CD4-positive, alpha-beta T cell treated with Interleukin-4 for 4 hours (primary cell): ENCODE data around the gene SND1.
"Not testable (repeated sequence)": the region's sequence is repeated elsewhere in the genome, so short reads cannot be mapped to it uniquely, and the experiment has no call there.

Source experiments
- DNase-seq: peaks from one replicate; pipeline ENCODE4 v3.0.0-alpha.2; 2020

SND1 gene

GRCh38 chr7:127895814-127896280 is 243.9 kb downstream of the SND1 start:
- DNase-seq, result no peak

DNA sequence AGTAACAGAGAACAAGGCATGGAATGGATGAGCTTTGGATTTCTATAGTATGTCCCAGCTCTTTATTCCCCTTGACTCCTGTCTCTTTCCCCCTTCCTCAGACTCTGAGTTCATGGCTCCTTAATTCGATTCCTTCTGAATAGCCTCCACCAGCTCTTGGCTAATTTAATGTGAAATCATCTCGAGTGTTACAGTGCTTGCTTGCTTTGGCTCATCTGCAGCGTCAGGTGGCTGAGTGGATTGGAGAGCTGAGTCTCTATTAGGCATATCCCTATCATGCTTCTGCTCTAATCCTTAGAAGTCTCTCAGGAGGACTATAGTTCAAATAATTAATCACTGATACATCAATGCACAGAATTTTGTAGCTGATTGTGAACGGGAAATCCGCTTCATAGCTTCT is 244.7 kb downstream of the SND1 start:
- no peak for DNase-seq

GRCh38 chr7:127897704-127898454 is 245.9 kb downstream of the SND1 start:
- no peak for DNase-seq

- no peak for DNase-seq
Observed at GRCh38 chr7:127899411-127899810, 247.4 kb downstream of the SND1 start.

- DNase-seq, result no peak
Observed at GRCh38 chr7:127900141-127900540, 248.1 kb downstream of the SND1 start.

DNA sequence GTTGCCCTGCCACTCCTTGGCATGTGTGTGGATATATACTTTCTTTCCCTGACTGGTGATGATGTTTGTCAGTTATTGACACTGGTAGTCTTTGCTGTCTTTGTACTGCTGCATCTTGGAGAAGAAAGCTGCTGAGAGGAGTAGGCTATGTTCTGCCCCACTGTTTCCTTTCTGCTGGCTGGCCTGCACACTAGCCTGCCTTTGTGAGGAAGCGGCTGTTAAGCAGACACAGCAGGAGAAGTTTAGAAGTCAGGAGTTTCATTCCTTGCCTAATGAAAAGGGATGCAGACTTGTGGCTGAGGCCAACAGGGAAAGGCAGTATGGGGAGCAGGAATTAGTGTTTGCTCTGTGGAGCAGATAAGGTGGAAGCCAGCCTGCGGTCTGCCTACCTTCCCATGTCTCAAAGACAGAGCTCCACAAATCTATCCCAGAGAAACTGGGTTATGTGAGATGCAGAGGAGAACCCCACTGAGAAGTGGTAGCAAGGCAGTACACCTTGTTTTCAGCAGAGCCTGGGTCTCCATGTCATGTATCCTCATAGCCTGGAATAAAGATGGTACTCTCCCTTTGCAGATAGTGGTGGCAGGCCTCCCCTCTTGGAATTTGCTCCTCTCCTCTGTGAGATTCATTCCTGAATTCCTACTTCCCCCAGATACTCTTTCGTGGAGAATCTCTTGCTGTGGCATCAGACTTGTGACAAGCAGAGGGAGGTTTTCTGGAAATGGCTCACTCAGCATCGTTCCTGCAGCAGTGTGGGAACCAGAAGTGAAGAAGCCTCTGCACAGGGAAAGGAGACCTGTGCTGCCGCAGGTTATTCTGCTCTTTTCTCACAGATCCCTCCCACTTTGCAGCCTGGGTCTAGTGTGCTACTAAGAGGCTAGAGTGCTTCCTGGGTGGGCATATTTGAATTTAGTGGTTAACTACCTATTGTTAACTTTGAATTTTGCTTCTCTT is 249.0 kb downstream of the SND1 start:
- DNase-seq, result no peak

- no peak for DNase-seq
Observed at GRCh38 chr7:127901895-127902703, 250.1 kb downstream of the SND1 start.

DNA sequence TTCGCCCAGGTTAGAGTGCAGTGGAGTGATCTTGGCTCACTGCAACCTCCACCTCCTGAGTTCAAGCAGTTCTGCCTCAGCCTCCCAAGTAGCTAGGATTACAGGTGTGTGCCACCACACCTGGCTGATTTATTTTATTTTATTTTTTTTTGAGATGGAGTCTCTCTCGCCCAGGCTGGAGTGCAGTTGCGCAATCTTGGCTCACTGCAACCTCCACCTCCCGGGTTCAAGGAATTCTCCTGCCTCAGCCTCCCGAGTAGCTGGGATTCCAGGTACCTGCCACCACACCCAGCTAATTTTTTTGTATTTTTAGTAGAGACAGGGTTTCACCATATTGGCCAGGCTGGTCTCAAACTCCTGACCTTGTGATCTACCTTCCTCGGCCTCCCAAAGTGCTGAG is 250.8 kb downstream of the SND1 start:
- not testable (repeated sequence) for DNase-seq

DNA sequence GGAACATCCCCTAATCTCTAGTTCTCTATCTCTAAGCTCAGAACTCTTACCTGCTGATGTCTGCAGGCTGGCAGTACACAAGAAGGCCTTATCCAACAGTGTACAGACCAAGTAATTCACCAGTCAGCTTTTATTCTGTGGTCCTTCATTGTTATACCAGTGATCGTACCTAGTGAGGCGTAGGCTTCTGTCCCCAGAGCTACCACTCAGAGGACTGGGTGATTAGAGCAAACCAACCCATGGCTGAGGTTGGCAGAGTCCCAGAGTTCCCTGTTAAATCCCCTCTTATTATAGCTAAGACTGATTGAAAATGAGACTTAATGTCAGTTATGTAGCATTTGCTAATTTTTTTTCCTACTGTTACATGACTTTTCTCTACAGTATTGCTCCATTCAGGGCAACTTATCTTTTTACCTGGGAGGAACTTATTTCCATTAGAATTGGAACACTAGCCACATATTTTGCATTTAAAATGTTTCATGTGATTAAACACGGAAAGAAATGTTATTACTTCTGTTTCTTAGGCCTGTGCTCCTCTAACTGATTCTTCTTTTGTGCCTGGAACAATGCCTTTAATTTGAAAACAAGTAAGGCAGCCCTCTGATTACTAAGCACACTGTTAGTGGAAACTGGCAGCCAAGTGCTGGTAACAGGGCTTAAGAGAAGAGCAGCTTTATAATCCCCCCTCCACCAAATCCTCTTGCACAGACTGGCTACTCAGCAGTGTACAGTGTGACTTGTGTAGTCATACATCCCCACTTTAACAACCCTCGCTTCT is 252.1 kb downstream of the SND1 start:
- DNase-seq, result no peak

DNA sequence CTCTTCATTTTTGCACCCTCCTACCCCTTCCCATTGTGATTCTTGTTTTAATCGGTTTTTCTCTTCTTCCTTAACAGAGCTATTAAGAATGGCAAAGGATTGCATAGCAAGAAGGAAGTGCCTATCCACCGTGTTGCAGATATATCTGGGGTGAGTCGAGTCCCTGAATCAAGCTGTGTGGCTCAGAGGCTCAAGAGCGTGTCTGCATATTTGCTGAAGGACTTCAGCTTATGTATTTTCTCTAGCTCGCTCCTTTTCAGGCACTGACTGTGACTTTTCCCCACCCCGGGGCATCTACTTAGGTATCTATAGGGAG is 252.6 kb downstream of the SND1 start:
- DNase-seq, result no peak

DNA sequence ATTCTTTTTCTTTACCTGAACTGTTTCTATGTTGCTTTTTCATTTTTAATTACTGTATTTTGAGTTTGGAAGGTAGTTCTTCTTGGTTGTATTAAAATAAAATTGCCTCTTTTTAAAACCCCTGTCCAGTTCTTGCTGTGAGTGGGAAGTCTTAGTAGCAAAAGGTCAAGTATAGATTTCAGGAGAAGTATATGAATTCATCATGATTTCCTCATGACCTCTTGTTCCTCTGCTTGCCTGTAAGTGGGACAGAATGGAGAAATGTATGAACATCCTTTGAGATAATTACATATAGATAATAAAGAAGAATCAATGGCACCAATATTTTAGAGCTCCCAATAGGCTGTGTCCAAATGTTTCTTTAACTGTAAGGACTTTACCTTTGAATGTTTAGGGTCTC is 253.0 kb downstream of the SND1 start:
- DNase-seq, result no peak

DNA sequence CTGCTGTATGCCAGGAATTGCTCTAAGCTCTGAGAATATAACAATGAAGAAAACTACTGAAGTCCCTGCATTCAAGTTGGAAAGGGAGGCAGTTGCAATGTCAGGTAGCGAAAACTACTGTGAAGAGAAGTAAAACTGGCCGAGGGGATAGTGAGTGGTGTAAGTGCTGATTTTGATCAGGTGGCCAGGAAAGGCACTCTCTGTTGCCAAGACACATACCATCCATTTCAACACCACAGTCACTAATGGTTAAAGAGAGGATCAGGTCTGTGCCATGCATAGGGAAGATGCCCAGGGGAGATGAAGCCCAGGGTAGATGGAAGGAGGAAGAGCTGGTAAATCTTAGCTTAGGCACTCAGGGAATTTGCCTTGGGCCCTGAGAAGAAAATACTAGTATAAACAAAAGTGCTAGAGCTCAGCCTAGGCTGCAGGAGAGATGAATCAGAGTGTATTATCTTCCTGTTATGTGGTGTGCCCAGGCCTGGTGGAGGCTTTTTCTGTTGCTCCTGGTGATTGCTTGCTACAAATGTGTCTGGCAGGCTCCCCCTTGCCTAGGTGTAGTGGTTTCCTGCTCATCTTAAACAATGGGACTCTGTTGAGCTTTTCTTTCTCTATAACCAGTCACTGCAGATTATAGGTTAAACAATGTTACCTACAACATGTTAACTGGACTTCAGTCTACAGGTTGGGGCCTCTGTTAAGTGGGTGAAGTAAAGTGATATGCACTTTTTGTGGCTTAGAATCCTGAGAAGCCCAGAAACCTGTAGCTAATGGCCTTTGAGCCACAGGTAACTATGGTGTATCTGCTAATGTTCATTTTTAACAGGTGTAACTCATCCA is 253.7 kb downstream of the SND1 start:
- DNase-seq, result peak; percentile 5

GRCh38 chr7:127907110-127908040 is 255.4 kb downstream of the SND1 start:
- no peak for DNase-seq

- DNase-seq, result no peak
Observed at GRCh38 chr7:127908430-127909258, 256.6 kb downstream of the SND1 start.

DNA sequence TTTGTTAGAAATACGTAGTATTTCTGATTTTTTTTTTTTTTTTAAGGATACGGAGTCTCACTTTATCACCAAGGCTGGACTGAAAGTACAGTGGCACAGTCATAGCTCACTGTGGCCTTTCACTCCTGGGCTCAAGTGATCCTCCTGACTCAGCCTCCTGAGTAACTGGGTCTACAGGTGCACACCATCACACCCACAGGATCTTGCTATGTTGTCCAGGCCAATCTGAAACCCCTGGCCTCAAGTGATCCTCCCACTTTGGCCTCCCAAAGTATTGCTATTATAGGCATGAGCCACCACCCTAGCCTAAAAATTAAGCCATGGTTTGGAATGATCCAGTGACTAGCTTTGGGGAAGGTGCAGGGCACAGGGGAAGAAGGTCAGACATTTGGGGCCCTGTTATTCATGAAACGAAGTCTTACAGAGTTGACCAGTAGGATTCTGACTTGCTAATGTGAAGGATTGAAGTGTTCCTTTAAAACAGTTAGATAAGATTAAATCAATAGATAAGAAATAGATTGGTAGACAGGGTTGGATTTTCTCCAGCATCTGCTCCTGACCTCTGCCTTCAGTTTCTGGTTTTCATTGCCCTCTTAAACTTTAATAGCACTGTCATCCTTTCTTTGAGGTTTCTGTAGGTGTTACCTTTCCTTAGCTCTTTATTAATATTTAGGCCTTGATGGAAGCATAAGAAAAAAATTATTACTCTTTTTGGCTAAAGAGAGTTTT is 257.6 kb downstream of the SND1 start:
- DNase-seq, result no peak

- no peak for DNase-seq
Observed at GRCh38 chr7:127910670-127911069, 258.7 kb downstream of the SND1 start.

DNA sequence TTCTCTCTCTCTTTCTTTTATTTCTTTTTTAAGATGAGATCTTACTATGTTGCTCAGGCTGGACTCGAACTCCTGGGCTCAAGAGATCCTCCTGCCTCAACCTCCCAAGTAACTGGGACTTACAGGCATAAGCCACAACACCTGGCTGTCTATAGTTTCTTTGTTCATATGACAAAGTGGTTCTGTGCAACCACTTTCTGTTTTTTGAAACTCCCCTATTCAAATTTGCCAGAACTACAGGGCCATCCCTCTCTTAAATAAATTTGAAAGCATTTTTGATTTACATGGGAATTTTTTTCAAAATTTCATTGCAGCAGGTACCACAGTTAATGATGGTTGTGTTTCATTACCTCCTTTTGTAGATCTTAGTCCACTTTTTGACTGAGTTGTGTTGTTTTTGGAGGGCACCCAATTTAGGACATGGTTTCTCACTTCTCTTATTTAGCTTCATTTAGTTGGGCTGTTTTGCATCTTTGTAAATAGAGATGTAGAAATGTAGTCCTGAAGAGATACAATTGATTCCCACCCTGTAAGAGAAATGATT is 260.0 kb downstream of the SND1 start:
- no peak for DNase-seq

- no peak for DNase-seq
Observed at GRCh38 chr7:127912901-127913300, 260.9 kb downstream of the SND1 start.
